Testis (tissue), 3 donors: ENCODE measurements around the gene SND1. TPM values are rescaled to one million over a fixed set of nuclear protein-coding genes. Genes with fewer than 3 reads are reported as not detected.

ENCODE experiments used
- DNase-seq: peaks from one replicate; pipeline ENCODE4 v3.0.0-alpha.2; 2019
- H3K27ac ChIP-seq, 2 donors: fragments of 200-600 bp; sonication (generic); one replicate each; pipeline ENCODE4 v1.5.1; 2019
- H3K27me3 ChIP-seq: fragments of 200-600 bp; sonication (generic); one replicate; pipeline ENCODE4 v1.5.1; 2019
- H3K36me3 ChIP-seq: fragments of 200-600 bp; sonication (generic); one replicate; pipeline ENCODE4 v1.5.1; 2017; ENCODE audit warnings: low read depth; ENCODE audit errors: missing control alignments
- H3K4me1 ChIP-seq: fragments of 200-600 bp; sonication (generic); one replicate; pipeline ENCODE4 v1.5.1; 2019
- H3K4me3 ChIP-seq, 2 donors: fragments of 200-600 bp; sonication (generic); one replicate each; pipeline ENCODE4 v1.5.1; 2017 to 2019
- H3K9me3 ChIP-seq: fragments of 200-600 bp; sonication (generic); one replicate; pipeline ENCODE4 v1.5.1; 2017
- POLR2A ChIP-seq: fragments of 450-650 bp; IDR thresholded peaks from one replicate; pipeline ENCODE4 v1.6.1; 2017; ENCODE audit warnings: antibody characterized with exemption, mild to moderate bottlenecking, moderate library complexity
- WGBS, 2 donors: methylation state at CpG; one replicate each; pipeline ENCODE4 v1.1.5; 2018; 5-methylcytosine and 5-hydroxymethylcytosine counted together
- intact Hi-C: fragments of 100-400 bp; cut with DNase I; formaldehyde crosslinking; loops from one replicate; pipeline ENCODE4 v1.15.1; 2023; ENCODE audit warnings: low total_unique reads
- polyA plus RNA-seq: library from polyadenylated mRNA; stranded (reverse); fragments of 350-450 nt; fragmentation: Illumina TruSeq; extraction: RNeasy Lipid Tissue Mini Kit (QIAGEN cat#74804); gene quantifications from one replicate; pipeline ENCODE4 v1.2.3, GENCODE V29; 2014; ENCODE audit warnings: low read depth, low replicate concordance; ENCODE audit not compliant: insufficient read depth
- total RNA-seq, 2 donors: library from RNA; depleted of rRNA; stranded (reverse); fragments of >200 nt; gene quantifications; one replicate each; pipeline ENCODE4 v1.2.3, GENCODE V29; 2016
- TF ChIP-seq, protein P1 (sequence below), 3 experiments: fragments of 450-650 bp in 2 of 3; fragments of 200-600 bp in 1 of 3; sonication (generic) in 1 of 3; IDR thresholded peaks; one replicate each; pipeline ENCODE4 v1.5.1; 2016 to 2019; ENCODE audit warnings: antibody characterized with exemption in 3 of 3, mild to moderate bottlenecking in 2 of 3, moderate library complexity in 1 of 3

Gene SND1
- total and polyA plus RNA-seq, 3 donors from 2014 or later: 132 to 207 (median 179) TPM

DNA sequence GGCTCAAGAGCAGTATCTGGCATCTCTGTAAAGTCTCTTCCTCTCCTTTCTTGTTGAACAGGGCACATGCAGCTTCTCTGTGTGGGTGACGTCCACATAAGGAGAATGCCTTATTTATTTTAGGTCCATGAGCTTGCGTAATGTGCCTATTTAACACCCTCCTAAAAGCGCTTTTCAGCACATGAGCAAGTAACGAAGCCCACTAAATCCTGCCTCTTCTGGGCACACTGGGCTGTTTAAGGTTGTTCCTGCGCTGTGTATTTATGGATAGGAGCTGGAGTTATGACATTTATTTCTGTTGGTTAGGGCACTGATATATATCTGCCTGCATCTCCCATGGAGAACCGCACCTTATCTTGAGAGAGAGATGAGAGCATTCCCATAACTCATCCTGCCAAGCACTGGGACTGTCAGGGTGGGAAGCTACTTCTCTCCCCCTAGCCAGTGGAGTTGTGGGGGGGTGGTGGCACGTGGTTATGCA lies 303.1 kb downstream of the SND1 start:
- H3K36me3 ChIP-seq: no peaks in the 10 kb centered on the region
- H3K27ac ChIP-seq: no peak overlapping the region
- WGBS, 2 donors: 86 to 92% methylated on average over 7 of the region's 7 CpGs
- H3K4me1 ChIP-seq: peaks cover 4% of the 10 kb centered on the region
- no peak overlapping the region for H3K4me3 ChIP-seq
- intact Hi-C loops: no loop called here
- no peak for DNase-seq
- no peaks in the 10 kb centered on the region for H3K9me3 ChIP-seq
- TF ChIP-seq, protein P1, sequence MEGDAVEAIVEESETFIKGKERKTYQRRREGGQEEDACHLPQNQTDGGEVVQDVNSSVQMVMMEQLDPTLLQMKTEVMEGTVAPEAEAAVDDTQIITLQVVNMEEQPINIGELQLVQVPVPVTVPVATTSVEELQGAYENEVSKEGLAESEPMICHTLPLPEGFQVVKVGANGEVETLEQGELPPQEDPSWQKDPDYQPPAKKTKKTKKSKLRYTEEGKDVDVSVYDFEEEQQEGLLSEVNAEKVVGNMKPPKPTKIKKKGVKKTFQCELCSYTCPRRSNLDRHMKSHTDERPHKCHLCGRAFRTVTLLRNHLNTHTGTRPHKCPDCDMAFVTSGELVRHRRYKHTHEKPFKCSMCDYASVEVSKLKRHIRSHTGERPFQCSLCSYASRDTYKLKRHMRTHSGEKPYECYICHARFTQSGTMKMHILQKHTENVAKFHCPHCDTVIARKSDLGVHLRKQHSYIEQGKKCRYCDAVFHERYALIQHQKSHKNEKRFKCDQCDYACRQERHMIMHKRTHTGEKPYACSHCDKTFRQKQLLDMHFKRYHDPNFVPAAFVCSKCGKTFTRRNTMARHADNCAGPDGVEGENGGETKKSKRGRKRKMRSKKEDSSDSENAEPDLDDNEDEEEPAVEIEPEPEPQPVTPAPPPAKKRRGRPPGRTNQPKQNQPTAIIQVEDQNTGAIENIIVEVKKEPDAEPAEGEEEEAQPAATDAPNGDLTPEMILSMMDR (IDR thresholded peaks at IDR 0.05): no peak
- TF ChIP-seq POLR2A: no peak
- H3K27me3 ChIP-seq: no peaks in the 10 kb centered on the region

DNA sequence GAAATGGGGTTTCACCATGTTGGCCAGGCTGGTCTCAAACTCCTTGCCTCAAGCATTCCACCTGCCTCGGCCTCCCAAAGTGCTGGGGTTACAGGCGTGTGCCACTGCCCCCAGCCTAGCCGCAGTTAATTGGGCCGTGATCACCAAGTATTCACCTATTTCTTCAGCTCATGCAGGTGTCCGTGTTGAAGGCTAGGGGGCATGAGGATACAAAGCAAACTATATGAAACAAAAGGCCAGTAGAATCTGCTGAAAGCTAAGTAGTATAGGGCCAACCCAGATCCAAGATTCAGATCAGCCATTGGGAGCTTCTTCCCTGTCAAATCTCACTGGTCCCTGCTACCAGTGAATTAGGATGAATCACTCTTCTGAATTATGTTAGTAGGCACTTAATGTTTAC lies 305.9 kb downstream of the SND1 start:
- no peak for DNase-seq
- 76 to 98% methylated on average over 5 of the region's 5 CpGs for WGBS, 2 donors
- Histone ChIP-seq H3K36me3 (no peaks in the 10 kb centered on the region), H3K27ac (no peak overlapping the region), H3K27me3 (no peaks in the 10 kb centered on the region), H3K9me3 (no peaks in the 10 kb centered on the region), H3K4me3 (no peak overlapping the region), H3K4me1 (peaks cover 4% of the 10 kb centered on the region)
- TF ChIP-seq, protein P1 (IDR thresholded peaks at IDR 0.05): no peak
- TF ChIP-seq POLR2A: no peak
- intact Hi-C loops: no loop called here

DNA sequence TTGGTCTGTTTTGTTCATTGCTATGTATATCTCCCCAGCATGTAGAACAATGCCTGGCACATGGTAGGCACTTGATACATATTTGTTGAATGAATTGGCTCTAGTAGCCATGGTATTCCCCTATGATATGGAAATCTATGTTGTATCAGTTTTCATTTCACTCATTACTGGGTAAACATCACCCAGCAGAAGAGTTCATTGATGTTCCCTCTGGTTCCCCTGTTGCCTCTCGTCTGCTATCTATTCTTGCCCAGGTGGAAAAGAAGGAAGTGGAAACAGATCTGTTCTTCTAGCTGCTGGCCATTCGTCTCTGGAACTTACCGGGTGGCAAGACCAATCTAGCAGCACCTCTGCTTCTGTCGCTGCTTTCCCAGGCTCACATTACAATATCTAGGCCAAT lies 307.8 kb downstream of the SND1 start:
- H3K36me3 ChIP-seq: no peaks in the 10 kb centered on the region
- 92% methylated on average over 4 of the region's 4 CpGs for WGBS, 2 donors
- no peak for DNase-seq
- no peaks in the 10 kb centered on the region for H3K4me1 ChIP-seq
- no peaks in the 10 kb centered on the region for H3K27me3 ChIP-seq
- H3K27ac ChIP-seq: no peak overlapping the region
- H3K4me3 ChIP-seq: no peak overlapping the region
- H3K9me3 ChIP-seq: no peaks in the 10 kb centered on the region
- intact Hi-C loops: no loop called here
- TF ChIP-seq POLR2A: no peak
- TF ChIP-seq, protein P1 (IDR thresholded peaks at IDR 0.05): no peak

DNA sequence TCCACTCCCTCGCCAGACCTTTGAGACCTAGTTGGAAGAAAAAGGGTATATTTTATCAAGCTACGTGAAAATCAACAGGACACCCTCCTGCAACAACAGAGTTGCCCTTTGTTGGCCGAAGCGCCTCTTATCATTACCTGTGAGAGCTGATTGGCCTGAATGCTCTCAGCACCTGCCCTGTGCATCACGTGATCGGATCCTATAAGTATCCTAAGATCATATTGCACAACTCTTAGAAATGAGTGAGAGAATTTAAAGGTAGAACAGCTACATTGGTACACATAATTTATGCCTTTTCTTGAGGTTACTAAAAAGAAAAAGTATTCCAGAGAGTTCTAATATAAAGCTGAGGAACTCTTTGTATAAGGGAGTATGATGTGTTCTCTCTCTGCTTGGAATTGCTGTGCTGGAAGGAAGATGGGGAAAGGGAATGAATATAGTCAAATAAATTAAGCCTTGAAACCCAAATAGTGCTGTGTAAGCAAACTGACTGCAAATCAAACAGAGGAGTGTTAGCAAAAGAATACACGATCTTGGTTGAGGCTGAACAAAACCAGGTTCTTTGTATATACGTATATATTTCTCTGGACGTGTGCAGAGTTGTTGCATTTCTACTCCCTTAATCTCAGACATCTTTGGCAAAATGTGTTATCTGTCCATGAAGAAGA lies 309.9 kb downstream of the SND1 start:
- Histone ChIP-seq H3K4me1 (no peaks in the 10 kb centered on the region), H3K36me3 (no peaks in the 10 kb centered on the region), H3K27ac (no peak overlapping the region), H3K27me3 (no peaks in the 10 kb centered on the region), H3K9me3 (no peaks in the 10 kb centered on the region), H3K4me3 (no peak overlapping the region)
- intact Hi-C loops: no loop called here
- DNase-seq: no peak
- WGBS, 2 donors: 79 to 86% methylated on average over 9 of the region's 9 CpGs
- TF ChIP-seq POLR2A: no peak
- TF ChIP-seq, protein P1 (IDR thresholded peaks at IDR 0.05): no peak
